ENCODE measurements around the gene PPFIA4.

DNA sequence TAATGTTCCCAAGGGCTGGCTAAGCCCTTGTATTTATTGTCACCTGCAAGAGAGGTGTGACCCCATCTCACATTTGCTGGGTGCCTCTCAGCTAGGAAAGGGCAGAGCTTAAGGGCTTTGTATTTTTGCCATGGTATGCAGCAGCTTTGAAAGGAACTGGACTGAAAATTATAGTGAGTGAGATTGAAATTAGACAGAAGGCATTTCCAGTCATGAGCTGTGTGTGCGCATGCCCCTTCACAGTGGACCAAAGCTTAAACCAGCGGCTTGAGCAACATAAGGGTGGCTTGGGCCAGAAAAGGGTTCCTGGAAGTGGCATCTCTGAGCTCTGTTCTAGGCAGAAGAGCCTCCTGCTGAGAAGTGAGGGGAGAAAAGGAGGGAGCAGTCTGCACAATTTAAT lies 39.7 kb downstream of the PPFIA4 start:
- TF ChIP-seq POLR2A (IDR thresholded peaks at IDR 0.05; ENCODE audit: low read depth, low read length) (no peak), EZH2 (IDR thresholded peaks at IDR 0.05; ENCODE audit: borderline replicate concordance, low read depth, low read length, severe bottlenecking) (no peak), JUN (IDR thresholded peaks at IDR 0.05; ENCODE audit: borderline replicate concordance, insufficient read depth, insufficient read length, low read depth) (no peak), MAX (IDR thresholded peaks at IDR 0.05; ENCODE audit: insufficient read depth, insufficient read length) (no peak), POLR2AphosphoS5 (IDR thresholded peaks at IDR 0.05; ENCODE audit: insufficient read depth, low read depth, low read length) (no peak)
- TF ChIP-seq, protein P1, sequence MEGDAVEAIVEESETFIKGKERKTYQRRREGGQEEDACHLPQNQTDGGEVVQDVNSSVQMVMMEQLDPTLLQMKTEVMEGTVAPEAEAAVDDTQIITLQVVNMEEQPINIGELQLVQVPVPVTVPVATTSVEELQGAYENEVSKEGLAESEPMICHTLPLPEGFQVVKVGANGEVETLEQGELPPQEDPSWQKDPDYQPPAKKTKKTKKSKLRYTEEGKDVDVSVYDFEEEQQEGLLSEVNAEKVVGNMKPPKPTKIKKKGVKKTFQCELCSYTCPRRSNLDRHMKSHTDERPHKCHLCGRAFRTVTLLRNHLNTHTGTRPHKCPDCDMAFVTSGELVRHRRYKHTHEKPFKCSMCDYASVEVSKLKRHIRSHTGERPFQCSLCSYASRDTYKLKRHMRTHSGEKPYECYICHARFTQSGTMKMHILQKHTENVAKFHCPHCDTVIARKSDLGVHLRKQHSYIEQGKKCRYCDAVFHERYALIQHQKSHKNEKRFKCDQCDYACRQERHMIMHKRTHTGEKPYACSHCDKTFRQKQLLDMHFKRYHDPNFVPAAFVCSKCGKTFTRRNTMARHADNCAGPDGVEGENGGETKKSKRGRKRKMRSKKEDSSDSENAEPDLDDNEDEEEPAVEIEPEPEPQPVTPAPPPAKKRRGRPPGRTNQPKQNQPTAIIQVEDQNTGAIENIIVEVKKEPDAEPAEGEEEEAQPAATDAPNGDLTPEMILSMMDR (IDR thresholded peaks at IDR 0.05; ENCODE audit: extremely low read depth in 1 of 2, insufficient read depth in 1 of 2, low read depth in 1 of 2, low read length in 2 of 2): no peak

Data from endothelial cell of umbilical vein (primary cell).